Caki2 (cell line): ENCODE data around the gene C5orf47. TPM values are rescaled to one million over a fixed set of nuclear protein-coding genes. Genes with fewer than 3 reads are reported as not detected.

Experiments used
- DNase-seq: peaks from one replicate; pipeline ENCODE4 v3.0.0-alpha.2; 2015; ENCODE audit warnings: low read depth
- in situ Hi-C: cut with HindIII; loops from 2 replicates; pipeline ENCODE4 v1.10.0; 2016; ENCODE audit warnings: low sequenced_read_pairs, low pct_unique_long_range_greater_than_20kb, mixed read lengths
- total RNA-seq: library from RNA; depleted of rRNA; stranded (reverse); fragments of >200 nt; shearing (Covaris generic); gene quantifications from 2 replicates; pipeline ENCODE4 v1.2.3, GENCODE V29; 2014; ENCODE audit warnings: low replicate concordance

The C5orf47 gene
- total RNA-seq, 1 experiment from 2014 or later = not detected

DNA sequence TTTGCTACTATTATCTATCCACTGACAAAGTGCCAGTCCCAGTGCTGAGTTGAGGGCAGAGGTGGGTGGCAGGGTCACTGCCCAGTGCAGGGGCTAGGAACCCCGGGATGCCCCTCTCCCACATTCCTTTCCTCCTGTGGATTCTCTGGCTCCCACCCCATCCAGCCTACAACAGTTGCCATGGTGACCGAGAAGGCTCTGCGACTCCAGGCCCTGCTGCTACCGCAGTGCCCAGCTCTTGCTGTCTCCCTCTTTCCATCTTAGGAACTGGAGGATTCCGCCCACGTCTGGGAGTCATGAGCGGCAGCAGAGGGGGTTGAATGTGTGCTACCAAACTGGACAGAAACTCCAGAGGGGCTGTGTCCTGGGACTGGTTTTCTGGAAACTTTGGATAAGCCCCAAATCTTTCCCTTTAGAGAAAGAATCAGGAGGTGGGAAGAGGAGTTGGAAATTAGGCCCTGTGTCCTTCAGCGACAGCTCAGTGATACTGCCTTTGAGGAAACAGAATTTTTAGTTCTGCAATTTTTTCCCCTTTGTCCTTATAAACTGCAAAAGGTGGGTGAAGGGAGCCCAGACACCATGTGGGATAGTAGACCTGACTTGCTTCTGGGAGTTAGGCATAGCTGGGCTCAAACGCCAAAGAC is 20.7 kb upstream of the C5orf47 start:
- in situ Hi-C loops = no loop called here
- DNase-seq = no peak

DNA sequence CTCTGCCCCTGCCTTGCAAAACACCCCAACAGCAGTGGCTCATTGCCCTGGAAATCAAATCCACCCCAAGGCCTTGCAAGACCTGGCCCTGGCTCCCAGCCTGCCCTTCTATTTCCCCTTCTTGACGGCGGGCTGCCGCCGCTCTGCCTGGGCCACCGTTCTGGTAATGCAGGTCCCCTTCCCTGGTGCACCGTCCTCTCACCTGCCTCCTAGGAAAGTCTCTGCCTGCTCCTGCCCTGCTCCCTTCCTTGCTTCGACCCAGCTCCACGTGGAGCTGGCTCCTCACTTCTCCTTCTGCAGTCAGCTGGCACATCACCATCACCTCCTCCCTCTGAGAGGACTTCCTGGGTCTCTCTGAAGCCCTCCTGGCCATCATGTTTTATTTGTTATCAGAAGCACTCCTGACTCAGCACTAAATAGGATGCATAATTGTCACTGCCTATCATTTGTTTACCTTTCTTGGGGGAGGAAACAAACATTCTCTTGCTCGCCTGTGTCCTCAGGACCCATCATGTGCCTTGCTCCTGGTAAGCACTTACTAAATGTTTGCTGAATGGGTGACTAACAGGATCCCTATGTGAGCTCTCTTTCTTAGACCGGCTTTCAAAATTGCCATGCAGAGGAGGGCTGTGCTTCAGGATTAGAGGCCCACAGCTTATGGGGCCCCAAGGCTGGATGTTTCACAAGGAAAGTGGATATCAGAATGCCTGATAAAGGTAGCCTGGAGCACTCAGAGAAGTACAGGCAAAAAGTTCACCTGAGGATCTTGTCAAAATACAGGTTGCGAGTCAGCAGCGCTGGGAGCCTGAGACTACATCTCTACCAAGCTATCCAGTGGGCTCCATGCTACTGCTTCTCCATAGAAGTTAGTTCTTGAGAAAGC is 19.6 kb upstream of the C5orf47 start:
- DNase-seq = peak; percentile 48
- in situ Hi-C loops = no loop called here

DNA sequence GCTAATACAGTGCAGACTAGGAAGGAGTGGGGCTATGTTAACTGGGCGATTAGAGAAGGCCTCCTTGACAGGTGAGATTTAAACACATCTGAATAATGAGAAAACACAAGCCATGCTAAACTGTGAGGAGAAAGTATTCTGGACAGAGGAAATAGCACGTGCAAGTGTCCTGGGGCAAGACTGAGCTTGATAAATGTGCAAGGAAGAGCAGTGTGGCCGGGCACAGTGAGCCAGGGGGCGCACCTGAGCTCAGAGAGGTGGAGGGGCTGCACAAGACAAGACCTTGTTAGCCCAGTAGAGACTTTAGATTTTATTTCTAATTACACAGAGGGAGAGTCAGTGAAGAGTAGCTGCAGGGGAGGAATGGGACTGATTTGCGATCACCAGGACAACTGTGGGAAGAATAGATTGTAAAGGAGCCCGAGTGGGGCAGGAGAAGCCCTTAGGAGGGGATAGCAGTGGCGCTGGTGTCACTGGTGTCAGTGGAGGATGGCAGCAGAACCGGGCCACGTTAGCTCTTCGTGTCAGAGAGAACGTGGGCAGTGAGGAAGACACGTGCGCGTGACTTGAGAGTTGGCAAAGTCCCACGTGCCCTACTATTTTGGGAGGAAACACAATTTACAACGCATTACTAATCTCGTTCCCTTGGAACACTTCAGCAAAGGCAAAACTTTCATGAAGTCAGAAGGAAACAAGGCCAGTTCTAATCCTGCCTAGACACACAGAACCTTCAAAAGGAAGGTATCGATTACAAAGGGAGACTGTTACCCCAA is 17.9 kb upstream of the C5orf47 start:
- in situ Hi-C loops = no loop called here

DNA sequence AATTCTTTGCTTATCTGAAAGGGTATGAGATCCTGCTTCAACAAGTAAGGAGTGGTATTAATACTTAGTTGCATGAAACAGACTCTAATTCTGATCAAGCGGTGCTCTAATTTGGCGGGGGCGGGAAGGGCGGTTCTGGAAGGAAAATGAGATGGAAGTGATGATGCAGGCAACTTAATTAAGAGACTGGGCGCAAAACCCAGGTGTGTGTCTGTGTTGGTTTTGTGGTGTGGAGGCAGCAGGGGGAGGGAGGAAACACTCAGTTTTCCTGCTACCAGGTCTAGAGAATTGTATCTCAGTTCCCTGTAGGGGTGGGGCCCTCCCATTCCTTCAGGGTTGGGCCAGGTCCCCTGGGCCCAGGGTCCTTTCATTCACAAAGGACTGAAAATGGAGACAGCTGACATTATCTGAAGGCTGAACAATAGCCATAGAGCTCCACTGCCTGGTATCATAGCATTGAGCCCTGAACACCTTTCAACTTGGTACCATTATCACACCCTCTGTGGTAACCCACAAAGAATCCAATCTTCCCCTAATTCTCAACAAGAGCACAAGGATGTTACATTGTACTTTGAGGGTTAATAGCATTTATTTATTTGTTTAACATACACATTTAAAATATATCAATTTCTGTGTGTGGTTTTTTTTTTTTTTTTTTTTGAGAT is 17.2 kb upstream of the C5orf47 start:
- no peak for DNase-seq
- in situ Hi-C loops = no loop called here

More for the DNA sequence above, 17.9 kb upstream of the C5orf47 start:
- DNase-seq = no peak

DNA sequence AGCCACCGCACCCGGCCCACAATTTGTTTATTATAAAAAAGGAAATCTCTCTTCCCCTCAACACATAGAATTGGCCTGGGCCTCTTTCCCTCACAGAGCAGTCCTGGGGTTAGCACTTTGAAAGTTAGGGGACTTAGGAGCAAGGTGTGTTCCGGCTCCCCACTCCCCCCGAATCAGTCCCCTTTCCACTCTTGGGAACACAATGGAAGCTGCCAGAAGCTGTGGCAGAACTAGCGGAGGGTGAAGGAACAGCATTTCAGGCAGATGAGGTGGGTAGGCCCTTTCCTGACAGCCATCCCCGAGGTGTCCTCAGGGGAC is 16.4 kb upstream of the C5orf47 start:
- in situ Hi-C loops = no loop called here
- DNase-seq = no peak

DNA sequence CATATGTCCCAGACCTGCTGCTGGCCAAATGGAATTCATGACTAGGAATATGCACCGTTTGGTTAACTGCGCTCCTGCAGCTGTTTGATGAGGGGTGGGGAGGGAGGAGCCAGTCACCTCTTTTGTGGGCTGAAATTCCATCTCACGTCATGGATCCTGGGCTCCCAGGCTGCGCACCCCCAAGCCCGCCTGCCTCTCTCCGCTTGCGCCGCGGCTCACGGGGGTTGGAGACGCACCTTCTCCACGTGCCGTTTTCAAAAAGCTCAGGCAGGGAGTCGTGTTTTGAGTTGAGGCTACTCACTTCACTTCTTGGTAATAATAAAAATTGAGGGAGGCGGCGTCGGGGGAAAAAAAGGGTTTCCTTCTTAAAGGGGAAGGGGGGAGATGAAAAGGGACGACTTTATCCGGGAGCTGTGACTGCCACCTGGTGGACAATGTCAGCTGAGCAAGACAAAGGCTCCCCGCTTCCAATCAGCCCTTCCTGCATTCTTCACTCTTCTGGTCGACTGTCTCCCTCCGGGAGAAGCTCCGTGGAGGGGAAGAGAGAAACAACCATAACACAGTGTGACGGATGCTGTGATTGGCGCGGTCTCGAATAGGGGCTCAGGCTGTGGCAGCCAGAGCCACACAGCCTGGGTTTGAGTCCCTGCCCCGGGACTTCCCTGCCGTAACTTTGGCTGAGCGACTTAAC is 15.9 kb upstream of the C5orf47 start:
- DNase-seq = peak; percentile 57
- in situ Hi-C loops = no loop called here

DNA sequence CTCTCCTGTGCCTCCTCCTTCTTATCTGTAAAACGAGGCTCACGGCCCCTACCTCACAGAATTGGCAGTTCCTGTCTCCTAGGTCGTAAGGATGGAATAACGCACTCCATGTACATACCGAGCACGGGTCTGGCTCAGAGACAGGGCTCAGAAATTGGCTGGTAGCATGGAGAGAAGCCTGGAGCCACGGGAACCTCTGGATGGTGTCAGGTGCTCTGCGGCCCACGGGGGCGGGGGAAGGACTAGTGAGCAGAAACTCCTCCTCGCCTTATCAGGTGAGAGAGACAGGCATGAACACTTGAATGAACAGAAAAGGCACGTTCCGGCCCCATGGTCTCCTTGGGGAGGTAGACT is 15.4 kb upstream of the C5orf47 start:
- DNase-seq = no peak
- in situ Hi-C loops = no loop called here

DNA sequence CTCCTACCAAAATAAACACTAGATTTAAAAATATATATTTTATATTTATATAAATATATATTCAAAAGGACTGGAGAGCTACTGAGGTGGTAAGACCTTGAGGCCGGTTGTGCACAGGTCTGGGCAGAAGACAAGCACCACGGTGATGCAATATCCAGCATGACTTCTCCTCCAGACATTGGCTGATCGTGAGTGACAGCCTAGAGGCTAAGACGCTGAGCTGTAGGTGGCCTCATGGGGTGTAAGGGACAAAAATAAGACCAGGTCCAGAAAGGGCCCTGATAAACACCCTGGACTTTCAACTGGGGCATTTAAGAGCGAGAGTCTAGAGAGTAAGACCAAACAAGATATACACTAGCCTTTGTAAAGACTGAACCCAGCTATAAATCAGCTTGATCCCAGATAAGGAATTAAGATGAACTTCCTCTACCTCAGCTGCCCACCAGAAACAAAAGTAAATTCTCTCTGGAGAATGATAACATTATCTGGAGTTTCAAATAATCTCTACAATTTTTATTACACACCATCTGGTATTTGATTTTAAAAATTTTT is 14.2 kb upstream of the C5orf47 start:
- no peak for DNase-seq
- in situ Hi-C loops = no loop called here

DNA sequence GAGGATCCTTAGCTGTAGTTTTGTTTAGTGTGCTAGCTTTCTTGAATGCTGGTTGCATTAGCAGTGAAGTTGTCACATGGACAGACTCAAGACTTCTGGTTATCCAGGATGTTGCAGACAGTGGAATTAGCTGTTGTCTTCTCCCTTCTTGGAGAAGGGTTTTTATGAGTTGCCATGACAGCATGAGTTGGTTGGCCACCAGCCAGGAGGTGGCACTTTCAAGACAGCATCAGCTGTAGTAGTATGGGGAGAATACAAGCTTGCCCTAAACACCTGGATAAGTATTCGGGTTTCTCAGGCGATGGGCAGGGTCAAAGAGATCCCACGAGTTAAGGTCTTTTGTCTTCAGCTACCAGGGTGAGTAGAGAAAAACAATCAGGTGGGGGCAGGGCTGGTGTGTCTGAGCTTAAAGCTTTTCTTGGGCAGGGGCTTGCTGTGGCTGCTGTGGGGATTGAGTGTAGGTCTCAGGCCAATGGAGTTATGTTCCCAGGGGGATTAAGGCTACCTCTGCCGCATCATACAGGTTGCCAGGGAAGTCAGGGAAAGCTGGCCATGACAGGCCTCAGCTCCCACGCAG is 7.7 kb upstream of the C5orf47 start:
- in situ Hi-C loops = no loop called here
- DNase-seq = no peak

DNA sequence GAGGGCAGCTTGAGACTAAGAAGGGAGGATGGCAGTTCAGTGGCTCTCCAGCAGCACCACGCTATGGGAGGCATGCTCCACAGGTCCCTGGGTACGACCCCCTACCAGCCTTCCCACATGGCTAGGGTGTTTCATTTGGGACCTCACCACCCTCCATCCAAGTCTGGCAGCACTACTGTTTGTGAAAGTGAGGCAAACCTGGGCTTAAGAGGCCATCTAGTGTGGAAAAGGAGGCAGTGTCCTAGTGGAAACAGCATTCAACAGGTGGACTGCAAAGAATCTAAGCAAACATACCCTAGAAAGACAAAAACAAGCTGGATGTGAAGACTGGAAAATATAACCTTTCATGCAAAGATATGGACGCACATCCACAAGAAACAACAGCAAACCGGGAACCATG is 4.8 kb upstream of the C5orf47 start:
- no peak for DNase-seq
- in situ Hi-C loops = no loop called here

DNA sequence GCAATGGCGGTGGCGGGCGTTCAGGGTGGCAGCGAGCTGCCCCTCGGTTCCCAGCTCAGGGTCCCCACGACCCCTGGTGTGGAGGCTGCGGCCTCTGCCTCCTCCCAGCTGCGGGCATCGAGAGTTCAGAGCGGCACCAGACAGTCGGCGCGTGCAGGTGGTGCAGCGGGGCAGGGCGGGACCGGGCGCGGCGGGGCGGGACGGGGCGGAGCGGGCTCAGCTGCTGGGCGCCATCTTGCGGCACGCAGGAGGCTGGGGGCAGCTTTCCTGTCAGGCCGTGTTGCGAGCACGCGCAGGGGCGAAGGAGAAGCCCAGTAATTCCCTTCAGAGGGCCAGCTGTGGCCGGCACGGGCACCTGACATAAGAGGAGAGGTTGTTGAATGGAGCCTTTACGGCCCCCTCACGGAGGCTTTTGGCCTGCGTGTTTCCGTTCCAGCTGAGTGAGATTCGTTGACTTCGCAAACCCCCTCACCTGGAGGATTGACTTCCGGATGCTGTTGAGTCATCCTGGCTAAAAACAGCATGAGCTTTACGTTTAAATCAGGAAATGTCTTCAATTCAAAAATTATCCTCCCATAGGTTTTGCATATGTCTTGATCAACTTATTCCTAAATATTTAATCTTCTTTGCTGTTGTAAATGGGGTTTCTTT is 587 bp downstream of the C5orf47 start:
- in situ Hi-C loops = no loop called here
- no peak for DNase-seq

DNA sequence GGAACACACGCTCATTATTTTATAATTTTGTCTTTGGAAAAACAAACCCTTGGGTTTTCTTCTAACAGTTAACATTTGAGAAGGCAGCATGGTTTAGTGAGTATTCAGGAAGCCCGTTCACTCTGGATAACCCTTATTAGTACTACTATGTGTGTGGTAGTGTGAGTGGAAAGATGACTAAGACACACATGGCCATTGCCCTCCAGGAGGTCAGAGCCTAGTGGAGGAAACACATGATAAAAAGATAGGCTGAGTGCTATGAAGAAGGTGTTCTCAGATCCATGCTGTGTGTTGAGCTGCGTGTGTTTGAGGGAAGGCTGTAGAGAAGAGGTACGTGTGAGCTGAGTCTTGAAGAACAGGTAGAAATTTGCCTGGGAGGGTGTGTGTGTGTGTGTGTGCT is 8.4 kb downstream of the C5orf47 start:
- in situ Hi-C loops = no loop called here
- DNase-seq = no peak

DNA sequence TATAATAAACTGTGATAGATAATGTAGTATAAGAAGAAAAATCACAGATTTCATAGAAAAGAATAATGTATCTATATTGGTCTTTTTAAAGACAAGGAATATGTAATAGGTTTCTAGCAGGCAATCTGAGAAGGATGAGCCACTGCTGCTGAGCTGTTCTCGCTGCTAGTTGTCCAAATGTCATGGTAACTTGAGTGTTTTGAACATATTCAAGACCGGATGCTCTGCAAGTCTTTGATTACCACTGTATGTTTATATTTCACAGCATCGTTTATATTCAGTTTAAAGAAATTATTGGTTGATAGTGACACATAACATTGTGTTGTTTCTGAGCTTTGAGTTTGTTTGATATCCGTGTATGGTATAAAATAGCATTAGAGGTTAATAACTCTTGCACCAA is 9.6 kb downstream of the C5orf47 start:
- in situ Hi-C loops = no loop called here
- DNase-seq = no peak

DNA sequence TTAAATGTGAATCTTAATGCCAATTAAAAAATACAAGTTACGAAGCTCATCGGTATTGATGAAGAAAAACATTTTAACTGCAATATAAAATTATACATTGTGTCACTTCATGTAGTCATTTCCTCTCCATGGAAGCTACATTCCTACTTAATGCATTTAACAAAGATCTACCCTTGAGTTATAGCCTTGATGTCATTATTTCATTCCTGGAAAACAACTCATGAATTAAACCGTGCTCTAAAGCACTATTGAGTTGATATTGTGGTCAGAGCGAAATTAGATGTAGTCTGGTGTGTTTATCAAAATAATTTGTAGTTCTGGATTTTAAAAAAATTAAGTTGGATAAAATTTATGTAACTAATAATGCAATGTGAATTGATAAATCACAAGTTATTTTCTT is 11.1 kb downstream of the C5orf47 start:
- in situ Hi-C loops = no loop called here
- DNase-seq = no peak

DNA sequence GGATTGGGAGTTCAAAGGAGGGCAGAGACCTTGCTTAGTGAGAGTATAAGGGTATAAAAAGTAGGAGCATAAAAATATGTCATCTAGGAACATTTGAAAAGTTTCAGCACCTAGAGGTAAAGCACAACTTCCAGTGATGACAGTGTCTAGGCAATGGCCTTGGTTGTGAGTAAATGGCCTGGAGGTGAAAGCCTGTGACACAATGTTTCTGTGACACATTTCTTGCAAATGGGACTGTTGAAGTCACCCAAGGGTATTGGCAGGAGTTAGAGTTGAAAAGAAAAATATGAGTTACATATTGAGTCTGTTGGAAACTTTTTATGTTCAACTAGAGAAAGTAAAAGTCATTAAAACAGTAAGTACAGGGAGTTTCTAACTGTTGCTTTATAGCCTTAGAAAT is 14.8 kb downstream of the C5orf47 start:
- no peak for DNase-seq
- in situ Hi-C loops = no loop called here

DNA sequence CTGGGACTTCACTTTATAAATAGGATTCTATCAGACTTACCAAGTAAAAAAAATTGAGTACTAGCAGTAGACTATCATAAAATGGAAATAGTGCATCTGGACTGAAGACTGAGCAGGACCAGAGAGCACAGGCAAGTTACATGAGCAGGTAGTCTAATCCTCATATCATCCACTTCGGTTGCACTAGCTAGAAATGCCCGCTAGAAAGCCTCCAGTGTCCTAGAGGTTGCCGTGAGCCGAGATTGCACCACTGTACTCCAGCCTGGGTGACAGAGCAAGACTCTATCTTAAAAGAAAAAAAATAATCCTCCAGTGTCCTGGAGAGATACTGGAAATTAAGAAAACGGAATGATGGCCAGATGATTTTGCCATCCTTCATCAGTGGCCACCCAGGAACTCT is 20.0 kb downstream of the C5orf47 start:
- in situ Hi-C loops = no loop called here
- DNase-seq = no peak

DNA sequence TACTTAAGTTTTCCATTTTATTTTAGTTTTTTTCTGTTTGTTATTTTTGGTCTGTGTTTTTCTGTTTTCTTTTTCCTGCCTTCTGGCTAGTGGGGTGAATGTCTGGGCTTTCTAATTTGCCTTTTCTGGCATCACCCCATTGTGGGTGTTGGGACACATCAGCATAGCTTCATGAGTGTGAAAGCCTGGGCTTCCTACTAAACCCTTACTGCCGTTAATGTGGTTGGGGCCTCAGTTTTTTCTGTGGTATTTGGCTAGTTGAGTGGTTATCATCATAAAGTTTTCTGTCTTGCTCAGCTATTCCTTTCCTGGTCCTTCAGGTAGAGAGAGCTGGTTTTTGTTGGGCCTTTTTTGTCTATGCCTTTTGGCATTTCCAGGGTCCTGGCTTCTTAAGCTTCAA is 21.4 kb downstream of the C5orf47 start:
- in situ Hi-C loops = no loop called here
- DNase-seq = no peak
